RWPE1 (cell line): ENCODE data around the gene SPINDOC.
A peak's percentile ranks its signal among the peaks of the same experiment; 100 is the strongest.
"Not testable (repeated sequence)": the region's sequence is repeated elsewhere in the genome, so short reads cannot be mapped to it uniquely, and the experiment has no call there.

Experiments used
- CTCF ChIA-PET: fragments of 350-600 bp; sonication (Branson Sonifier 250); formaldehyde crosslinking; extraction: SDS; loops from one replicate; lab custom pipeline; 2021; lab: Yijun Ruan, JAX
- POLR2A ChIA-PET: fragments of 400-600 bp; formaldehyde crosslinking; extraction: SDS; loops from one replicate; lab custom pipeline; 2020; ENCODE audit warnings: antibody characterized with exemption; ENCODE audit not compliant: low non-redundant PET; lab: Yijun Ruan, JAX
- DNase-seq: peaks from one replicate; pipeline ENCODE4 v3.0.0; 2012; ENCODE audit warnings: low spot score
- H3K27ac ChIP-seq: fragments of 450-650 bp; 2 replicates; pipeline ENCODE4 v1.5.1; 2017
- TF ChIP-seq, protein P1 (sequence below): fragments of 450-650 bp; conservative IDR thresholded peaks from 2 replicates; pipeline ENCODE4 v1.5.1; 2017; ENCODE audit warnings: low read depth, mild to moderate bottlenecking

SPINDOC gene

DNA sequence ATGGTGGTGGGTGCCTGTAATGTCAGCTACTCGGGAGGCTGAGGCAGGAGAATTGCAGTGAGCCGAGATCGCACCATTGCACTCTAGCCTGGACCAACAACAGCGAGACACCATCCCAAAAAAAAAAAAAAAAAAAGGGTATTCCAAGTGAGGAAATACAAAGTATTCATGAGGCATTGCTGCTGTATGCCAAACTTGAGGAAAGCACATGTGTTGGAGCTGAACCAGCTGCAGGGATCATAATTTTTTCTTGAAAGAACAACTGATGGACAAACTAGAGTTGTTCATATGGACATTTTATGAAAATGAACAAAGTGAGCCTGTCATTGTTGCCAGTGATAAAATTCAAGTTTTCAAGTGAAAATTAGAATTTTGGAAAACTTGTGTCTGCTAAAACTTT, 41.4 kb downstream of the SPINDOC start:
- POLR2A ChIA-PET: no interaction called here

DNA sequence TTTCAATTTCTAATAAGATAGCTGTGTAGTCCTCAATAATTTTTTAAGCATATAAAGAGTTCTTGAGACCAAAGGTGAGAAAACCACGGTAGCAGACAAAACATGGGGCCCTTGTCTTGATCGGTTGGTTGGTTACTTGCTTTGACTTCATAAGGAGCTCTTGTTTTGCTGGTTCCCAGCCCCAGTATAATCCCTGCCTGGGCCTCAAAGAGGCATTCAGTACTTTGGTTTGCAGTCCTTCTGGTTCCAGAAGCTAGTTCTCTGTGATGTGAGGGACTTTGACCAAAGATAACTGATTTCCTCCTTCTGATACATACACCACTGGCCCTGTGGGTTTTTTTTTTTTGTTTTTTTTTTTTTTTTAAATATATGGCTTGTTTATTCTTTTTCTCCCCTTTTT, 42.7 kb downstream of the SPINDOC start:
- H3K27ac ChIP-seq: no peak overlapping the region
- TF ChIP-seq, protein P1, sequence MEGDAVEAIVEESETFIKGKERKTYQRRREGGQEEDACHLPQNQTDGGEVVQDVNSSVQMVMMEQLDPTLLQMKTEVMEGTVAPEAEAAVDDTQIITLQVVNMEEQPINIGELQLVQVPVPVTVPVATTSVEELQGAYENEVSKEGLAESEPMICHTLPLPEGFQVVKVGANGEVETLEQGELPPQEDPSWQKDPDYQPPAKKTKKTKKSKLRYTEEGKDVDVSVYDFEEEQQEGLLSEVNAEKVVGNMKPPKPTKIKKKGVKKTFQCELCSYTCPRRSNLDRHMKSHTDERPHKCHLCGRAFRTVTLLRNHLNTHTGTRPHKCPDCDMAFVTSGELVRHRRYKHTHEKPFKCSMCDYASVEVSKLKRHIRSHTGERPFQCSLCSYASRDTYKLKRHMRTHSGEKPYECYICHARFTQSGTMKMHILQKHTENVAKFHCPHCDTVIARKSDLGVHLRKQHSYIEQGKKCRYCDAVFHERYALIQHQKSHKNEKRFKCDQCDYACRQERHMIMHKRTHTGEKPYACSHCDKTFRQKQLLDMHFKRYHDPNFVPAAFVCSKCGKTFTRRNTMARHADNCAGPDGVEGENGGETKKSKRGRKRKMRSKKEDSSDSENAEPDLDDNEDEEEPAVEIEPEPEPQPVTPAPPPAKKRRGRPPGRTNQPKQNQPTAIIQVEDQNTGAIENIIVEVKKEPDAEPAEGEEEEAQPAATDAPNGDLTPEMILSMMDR: no peak
- ChIA-PET POLR2A (no interaction called here), CTCF (interaction anchor here (0.6 to 0.7 kb wide), 2 partner anchors 35 to 106 kb away, joined by 4 to 5 read pairs; no protein-coding TSS in a partner anchor)
- no peak for DNase-seq

More for the DNA sequence above, 41.4 kb downstream of the SPINDOC start:
- H3K27ac ChIP-seq: no peak overlapping the region
- TF ChIP-seq, protein P1: no peak
- DNase-seq: no peak
- CTCF ChIA-PET: no interaction called here

DNA sequence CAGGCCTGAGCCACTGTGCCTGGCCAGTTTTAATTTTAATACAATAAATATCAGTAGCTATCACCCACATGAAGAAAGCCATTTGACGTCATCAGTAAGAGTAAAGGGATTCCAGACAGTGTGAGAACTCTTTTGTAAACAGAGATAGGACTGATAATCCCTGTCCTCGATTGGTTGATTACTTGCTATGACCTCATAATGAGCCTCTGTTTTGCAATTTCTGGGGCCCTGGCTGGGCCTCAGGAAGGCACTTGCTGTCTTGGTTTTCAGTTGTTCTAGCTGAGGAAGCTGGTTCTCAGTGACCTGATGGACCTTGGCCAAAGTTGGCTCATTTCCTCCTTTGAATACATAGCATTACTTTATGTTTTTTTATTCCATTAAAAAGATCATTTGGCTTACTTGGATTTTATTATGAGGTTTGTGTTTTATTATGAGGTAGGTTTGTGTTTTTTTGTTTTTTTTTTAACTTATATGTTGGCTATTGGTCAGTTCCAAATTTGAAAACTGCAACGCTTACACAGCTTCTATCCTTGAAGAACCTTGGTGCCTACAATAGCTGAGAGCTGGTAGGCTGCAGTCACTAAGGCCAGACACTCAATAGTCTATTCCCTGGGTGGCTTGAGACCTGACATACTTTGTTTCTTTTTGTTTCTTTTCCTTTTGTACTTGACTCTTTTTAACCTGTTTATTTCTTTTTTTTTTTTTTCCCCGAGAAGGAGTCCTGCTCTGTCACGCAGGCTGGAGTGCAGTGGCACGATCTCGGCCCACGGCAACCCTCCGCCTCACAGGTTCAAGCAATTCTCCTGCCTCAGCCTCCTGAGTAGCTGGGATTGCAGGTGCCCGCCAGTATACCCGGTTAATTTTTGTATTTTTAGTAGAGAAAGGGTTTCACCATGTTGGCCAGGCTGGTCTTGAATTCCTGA, 45.6 kb downstream of the SPINDOC start:
- TF ChIP-seq, protein P1: no peak
- ChIA-PET POLR2A (no interaction called here), CTCF (interaction anchor here (0.6 kb wide), 1 partner anchor 89 kb away, joined by 3 read pairs; no protein-coding TSS in a partner anchor)
- no peak for DNase-seq
- H3K27ac ChIP-seq: peak overlapping the region; percentile 5; the same call in 1 of the 2 replicates

- H3K27ac ChIP-seq: peak overlapping the region; percentile 44; the same call in 1 of the 2 replicates
- DNase-seq: no peak
- CTCF ChIA-PET: no interaction called here
- TF ChIP-seq, protein P1: no peak
- POLR2A ChIA-PET: no interaction called here
Observed at GRCh38 chr11:63862923-63863322, 49.7 kb downstream of the SPINDOC start.

GRCh38 chr11:63863620-63864019, 50.4 kb downstream of the SPINDOC start:
- DNase-seq, POLR2A ChIA-PET, CTCF ChIA-PET, H3K27ac ChIP-seq: not testable (repeated sequence)

DNA sequence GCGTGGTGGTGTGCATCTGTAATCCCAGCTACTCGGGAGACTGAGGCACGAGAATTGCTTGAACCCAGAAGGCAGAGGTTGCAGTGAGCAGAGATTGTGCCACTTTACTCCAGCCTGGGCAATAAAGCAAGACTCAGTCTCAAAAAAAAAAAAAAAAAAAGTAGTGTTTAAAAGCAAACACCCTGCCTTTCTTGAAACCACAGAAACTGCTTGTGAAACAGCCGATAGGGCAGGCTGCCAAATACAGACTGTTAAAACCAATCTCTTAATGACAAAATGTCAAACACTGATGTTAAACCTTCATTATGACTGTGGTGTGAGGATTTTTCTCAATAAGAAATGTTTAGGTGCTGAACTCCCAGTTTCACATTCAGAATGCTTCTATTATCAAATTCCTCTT, 53.0 kb downstream of the SPINDOC start:
- TF ChIP-seq, protein P1: no peak
- DNase-seq: no peak
- H3K27ac ChIP-seq: no peak overlapping the region
- CTCF ChIA-PET: interaction anchor here (0.5 kb wide), 1 partner anchor 50 kb away, joined by 3 read pairs; no protein-coding TSS in a partner anchor
- POLR2A ChIA-PET: interaction anchor here (0.7 kb wide), 1 partner anchor 13 kb away, joined by 3 read pairs; no protein-coding TSS in a partner anchor

GRCh38 chr11:63867511-63867910, 54.3 kb downstream of the SPINDOC start:
- ChIA-PET POLR2A (no interaction called here), CTCF (no interaction called here)
- TF ChIP-seq, protein P1: no peak
- no peak for DNase-seq
- no peak overlapping the region for H3K27ac ChIP-seq
